ENCODE data around the gene PLCB3. TPM values are rescaled to one million over a fixed set of nuclear protein-coding genes. Genes with fewer than 3 reads are reported as not detected.

The PLCB3 gene
- total RNA-seq, 1 donor: 25.3 TPM

GRCh38 chr11:64204080-64204440 lies 47.3 kb upstream of the PLCB3 start:
- Histone ChIP-seq H3K79me2 (ENCODE audit: insufficient read depth, low read length) (no peaks in the 10 kb centered on the region), H3K27me3 (ENCODE audit: insufficient read depth, low read length) (no peaks in the 10 kb centered on the region), H3K36me3 (ENCODE audit: insufficient read depth, low read length) (peaks cover 55% of the 10 kb centered on the region), H4K20me1 (ENCODE audit: insufficient read depth, low read length) (peaks cover 3% of the 10 kb centered on the region), H3K4me2 (ENCODE audit: insufficient read depth, low read length) (no peak overlapping the region), H2AFZ (ENCODE audit: low read length) (no peak overlapping the region), H3K27ac (ENCODE audit: low read depth, low read length) (no peak overlapping the region), H3K9me3 (ENCODE audit: low read depth, low read length) (no peaks in the 10 kb centered on the region), H3K4me1 (ENCODE audit: insufficient read depth, low read length) (peaks cover 10% of the 10 kb centered on the region), H3K4me3 (ENCODE audit: insufficient read depth, low read length) (no peak overlapping the region)
- peak; percentile 79 for DNase-seq (ENCODE audit: insufficient read length, low spot score, missing footprints)
- no peak for TF ChIP-seq CTCF (IDR thresholded peaks at IDR 0.05; ENCODE audit: extremely low read depth, low read depth, low read length)

GRCh38 chr11:64204464-64204989 lies 46.8 kb upstream of the PLCB3 start:
- Histone ChIP-seq H3K36me3 (ENCODE audit: insufficient read depth, low read length) (peaks cover 55% of the 10 kb centered on the region), H4K20me1 (ENCODE audit: insufficient read depth, low read length) (peaks cover 3% of the 10 kb centered on the region), H3K79me2 (ENCODE audit: insufficient read depth, low read length) (no peaks in the 10 kb centered on the region), H2AFZ (ENCODE audit: low read length) (no peak overlapping the region), H3K4me2 (ENCODE audit: insufficient read depth, low read length) (no peak overlapping the region), H3K4me3 (ENCODE audit: insufficient read depth, low read length) (no peak overlapping the region), H3K27me3 (ENCODE audit: insufficient read depth, low read length) (no peaks in the 10 kb centered on the region), H3K9me3 (ENCODE audit: low read depth, low read length) (no peaks in the 10 kb centered on the region), H3K27ac (ENCODE audit: low read depth, low read length) (no peak overlapping the region), H3K4me1 (ENCODE audit: insufficient read depth, low read length) (peaks cover 10% of the 10 kb centered on the region)
- TF ChIP-seq CTCF (IDR thresholded peaks at IDR 0.05; ENCODE audit: extremely low read depth, low read depth, low read length): peak; percentile 90
- peak; percentile 99 for DNase-seq (ENCODE audit: insufficient read length, low spot score, missing footprints)

- H3K27me3 ChIP-seq (ENCODE audit: insufficient read depth, low read length): no peaks in the 10 kb centered on the region
- TF ChIP-seq CTCF (IDR thresholded peaks at IDR 0.05; ENCODE audit: extremely low read depth, low read depth, low read length): no peak
- H3K4me2 ChIP-seq (ENCODE audit: insufficient read depth, low read length): peak within 1 kb of the TSS; percentile 36
- no peaks in the 10 kb centered on the region for H4K20me1 ChIP-seq (ENCODE audit: insufficient read depth, low read length)
- H3K4me1 ChIP-seq (ENCODE audit: insufficient read depth, low read length): peaks cover 10% of the 10 kb centered on the region
- peak within 1 kb of the TSS; percentile 49 for H2AFZ ChIP-seq (ENCODE audit: low read length)
- peaks cover 33% of the 10 kb centered on the region for H3K36me3 ChIP-seq (ENCODE audit: insufficient read depth, low read length)
- no peak within 1 kb of the TSS for H3K4me3 ChIP-seq (ENCODE audit: insufficient read depth, low read length)
- H3K27ac ChIP-seq (ENCODE audit: low read depth, low read length): peak within 1 kb of the TSS; percentile 77
- no peaks in the 10 kb centered on the region for H3K79me2 ChIP-seq (ENCODE audit: insufficient read depth, low read length)
- DNase-seq (ENCODE audit: insufficient read length, low spot score, missing footprints): peak; percentile 31
- no peaks in the 10 kb centered on the region for H3K9me3 ChIP-seq (ENCODE audit: low read depth, low read length)
Observed at GRCh38 chr11:64206457-64207255, 44.7 kb upstream of the PLCB3 start, which contains the start of gene FERMT3. FERMT3 (plus strand) TSS chr11:64206721; CDS start chr11:64207365, 644 bp downstream.
